ENCODE data around the gene WASF2. TPM values are rescaled to one million over a fixed set of nuclear protein-coding genes. Genes with fewer than 3 reads are reported as not detected.

WASF2 gene
- total and polyA plus RNA-seq, 2 of the 4 experiments (the other 2 are of a cell fraction), result 7.9 to 45.4 TPM

DNA sequence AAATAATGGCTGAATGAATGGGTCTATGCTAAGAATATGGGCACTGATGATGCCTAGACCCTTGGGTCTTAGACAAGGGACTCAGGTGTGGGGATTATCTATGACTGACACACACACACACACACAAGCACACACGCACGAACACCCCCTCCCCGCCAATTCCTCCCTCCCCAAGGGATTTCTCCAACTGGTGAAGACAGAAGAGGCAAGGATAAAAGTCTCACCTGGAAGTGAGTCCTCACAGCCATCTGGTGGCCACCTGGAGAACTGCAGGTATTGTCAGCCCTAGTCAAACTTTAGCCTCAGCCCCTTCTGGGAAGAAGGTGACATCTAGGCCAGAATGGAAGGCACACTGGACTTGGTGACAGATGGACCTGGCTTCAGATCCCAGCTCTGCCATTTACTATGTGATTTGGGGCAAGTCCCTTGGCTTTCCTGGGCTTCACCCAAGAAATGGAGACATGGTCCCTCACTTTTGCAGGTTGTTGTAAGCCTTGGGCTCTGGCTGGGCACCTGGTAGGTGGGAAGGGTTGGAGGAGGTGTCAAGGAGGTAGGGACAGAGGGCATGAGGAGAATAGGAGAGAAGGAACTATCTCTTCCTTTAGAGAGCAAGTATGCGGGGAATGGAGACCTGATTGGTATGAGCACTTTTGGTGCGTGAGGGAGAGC lies 101.5 kb downstream of the WASF2 start:
- H3K36me3 ChIP-seq (ENCODE audit: control insufficient read depth, insufficient read depth, low read length), result no peaks in the 10 kb centered on the region
- H3K4me3 ChIP-seq (ENCODE audit: insufficient read depth, low read depth, low read length), result no peak overlapping the region
- H2AFZ ChIP-seq (replicated peaks; ENCODE audit: low read length, poor library complexity), result peak overlapping the region; percentile 29
- TF ChIP-seq, protein P1, sequence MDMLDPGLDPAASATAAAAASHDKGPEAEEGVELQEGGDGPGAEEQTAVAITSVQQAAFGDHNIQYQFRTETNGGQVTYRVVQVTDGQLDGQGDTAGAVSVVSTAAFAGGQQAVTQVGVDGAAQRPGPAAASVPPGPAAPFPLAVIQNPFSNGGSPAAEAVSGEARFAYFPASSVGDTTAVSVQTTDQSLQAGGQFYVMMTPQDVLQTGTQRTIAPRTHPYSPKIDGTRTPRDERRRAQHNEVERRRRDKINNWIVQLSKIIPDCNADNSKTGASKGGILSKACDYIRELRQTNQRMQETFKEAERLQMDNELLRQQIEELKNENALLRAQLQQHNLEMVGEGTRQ (IDR thresholded peaks at IDR 0.05; ENCODE audit: low read depth, low read length), result no peak
- TF ChIP-seq NFE2L2 (IDR thresholded peaks at IDR 0.05; ENCODE audit: low read depth, low read length) (no peak), CTCF (conservative IDR thresholded peaks at IDR 0.05; ENCODE audit: low read depth, low read length) (peak; percentile 71), SMC3 (IDR thresholded peaks at IDR 0.05; ENCODE audit: low read depth, low read length) (peak; percentile 71), RAD21 (IDR thresholded peaks at IDR 0.05; ENCODE audit: low read length) (peak; percentile 68), BHLHE40 (IDR thresholded peaks at IDR 0.05; ENCODE audit: low read depth, low read length) (no peak), ELK1 (IDR thresholded peaks at IDR 0.05; ENCODE audit: borderline replicate concordance, low read depth, low read length) (no peak), POLR2A (IDR thresholded peaks at IDR 0.05; ENCODE audit: low read depth, low read length) (no peak), RCOR1 (IDR thresholded peaks at IDR 0.05; ENCODE audit: insufficient replicate concordance, low read length) (no peak), MAZ (IDR thresholded peaks at IDR 0.05; ENCODE audit: borderline replicate concordance, low read depth, low read length) (no peak), RFX5 (IDR thresholded peaks at IDR 0.05; ENCODE audit: low read depth, low read length) (no peak; the same call in 1 of the 2 replicates)
- DNase-seq (no peak), ATAC-seq (ENCODE audit: low read depth) (no peak)
- no peak overlapping the region for H3K23ac ChIP-seq (ENCODE audit: low read depth, low read length)
- no peaks in the 10 kb centered on the region for H4K20me1 ChIP-seq (ENCODE audit: insufficient read depth, low read length)
- peaks cover 0 to 14% of the 10 kb centered on the region in 2 experiments; a peak in 3 of 4 replicates for H3K79me1 ChIP-seq (ENCODE audit: low read depth in 1 of 2, low read length in 2 of 2)
- H3K18ac ChIP-seq (ENCODE audit: low read depth, low read length), result no peak overlapping the region
- H2BK15ac ChIP-seq (ENCODE audit: low read depth, low read length), result no peak overlapping the region
- H2AK9ac ChIP-seq (replicated peaks; ENCODE audit: low read depth, low read length, poor library complexity), result peak overlapping the region; percentile 2
- H3K4me1 ChIP-seq (ENCODE audit: control insufficient read depth, insufficient read depth, low read length), result peaks cover 8% of the 10 kb centered on the region
- dilution Hi-C loops (cut with HindIII; ENCODE audit: low sequenced_read_pairs, unreplicated experiment), result no loop called here
- no peak overlapping the region for H4K91ac ChIP-seq (ENCODE audit: insufficient read depth, low read depth, low read length)
- no CpG with 5 or more reads among the region's 5 CpGs for WGBS, 2 experiments (ENCODE audit: extremely low coverage in 2 of 2, insufficient read length in 1 of 2)
- peaks cover 9% of the 10 kb centered on the region for H3K9me1 ChIP-seq (ENCODE audit: insufficient read depth, low read length)
- H3K27ac ChIP-seq (ENCODE audit: insufficient read depth, low read length), result no peak overlapping the region
- H2AK5ac ChIP-seq (ENCODE audit: low read depth, low read length), result peak overlapping the region; percentile 64
- H3K4me2 ChIP-seq (ENCODE audit: low read depth, low read length), result no peak overlapping the region
- in situ Hi-C loops (cut with MboI; ENCODE audit: low sequenced_read_pairs), result no loop called here
- ChIA-PET POLR2A (ENCODE audit: unreplicated experiment) (no interaction called here), CTCF (interaction anchor here (1.1 to 3.6 kb wide), 5 partner anchors 20 to 92 kb away, joined by 3 to 16 read pairs (median 3); no protein-coding TSS in a partner anchor)
- intact Hi-C loops (cut with micrococcal nuclease), result no loop called here
- H3K4ac ChIP-seq (ENCODE audit: low read depth, low read length), result no peak overlapping the region
- no peak overlapping the region for H2BK120ac ChIP-seq (ENCODE audit: low read depth, low read length)
- H2BK20ac ChIP-seq (ENCODE audit: low read depth, low read length), result no peak overlapping the region
- no peak overlapping the region for H3K9ac ChIP-seq (ENCODE audit: low read depth, low read length)
- H3K9me3 ChIP-seq (ENCODE audit: control insufficient read depth, insufficient read depth, low read length), result no peaks in the 10 kb centered on the region
- BruUV-seq (replicated peaks), result no TSS peak
- peaks cover 8% of the 10 kb centered on the region; the same call in 1 of the 2 replicates for H3K27me3 ChIP-seq (ENCODE audit: control insufficient read depth, insufficient read depth, low read length)
- H4K8ac ChIP-seq (ENCODE audit: low read depth in 2 of 2, low read length in 2 of 2), result no peak overlapping the region
- H3K56ac ChIP-seq (ENCODE audit: extremely low read depth, insufficient read depth, low read length), result no peak overlapping the region
- H4K5ac ChIP-seq (ENCODE audit: low read depth, low read length), result no peak overlapping the region
- no peak overlapping the region for H2BK5ac ChIP-seq (ENCODE audit: low read depth, low read length, poor library complexity, severe bottlenecking)
- H3K14ac ChIP-seq (replicated peaks; ENCODE audit: low read depth, low read length), result no peak overlapping the region
